LNCaP clone FGC (cell line): ENCODE measurements around the gene KCNQ2.

Experiments used
- DNase-seq: peaks from one replicate; pipeline ENCODE4 v3.0.0-alpha.2; 2011; ENCODE audit warnings: low read depth
- H3K4me3 ChIP-seq: 2 replicates; pipeline ENCODE4 v1.5.1; 2011; ENCODE audit warnings: mild to moderate bottlenecking, low read depth, low read length, control low read depth
- CTCF ChIP-seq: IDR thresholded peaks from 2 replicates; pipeline ENCODE4 v1.5.1; 2012; ENCODE audit warnings: mild to moderate bottlenecking; ENCODE audit not compliant: control insufficient read depth, insufficient read depth; ENCODE audit errors: extremely low read depth

The KCNQ2 gene

DNA sequence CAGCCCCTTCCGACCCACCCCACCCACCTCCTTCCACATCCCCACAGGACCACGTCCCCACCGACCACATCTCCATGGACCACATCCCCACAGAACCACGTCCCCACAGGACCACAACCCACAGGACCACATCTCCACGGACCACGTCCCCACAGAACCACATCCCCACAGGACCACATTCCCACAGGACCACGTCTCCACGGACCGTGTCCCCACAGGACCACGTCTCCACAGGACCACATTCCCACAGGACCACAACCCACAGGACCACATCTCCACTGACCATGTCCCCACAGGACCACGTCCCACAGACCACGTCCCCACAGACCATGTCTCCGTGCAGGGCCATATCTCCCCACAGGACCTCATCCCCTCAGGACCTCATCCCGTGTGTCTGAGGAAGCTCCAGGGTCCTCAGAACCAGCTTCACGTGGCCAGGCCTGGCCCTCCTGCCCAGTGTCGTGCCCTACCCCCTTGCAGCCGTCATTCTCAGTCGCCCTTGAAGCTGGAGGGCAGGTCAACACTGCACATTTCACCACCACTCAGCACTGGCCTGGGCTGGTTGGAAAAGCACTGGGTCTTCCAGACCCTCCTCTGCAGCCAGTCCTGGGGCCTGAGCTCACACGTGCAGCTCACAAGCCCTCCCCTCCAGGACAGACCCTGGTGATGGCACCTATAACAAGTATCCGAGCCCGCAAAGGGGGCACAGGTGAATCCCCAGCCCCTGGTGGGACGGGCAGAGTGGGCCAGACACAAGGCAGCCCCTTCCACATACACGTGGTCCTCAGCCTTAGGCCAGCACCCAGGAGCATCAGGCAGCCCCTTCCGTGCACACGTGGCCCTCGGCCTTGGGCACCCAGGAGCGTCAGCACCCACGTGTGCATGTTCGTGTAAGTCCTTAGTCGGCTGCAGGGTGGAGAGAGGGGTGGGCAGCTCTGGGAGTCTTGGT, 115.2 kb downstream of the KCNQ2 start:
- H3K4me3 ChIP-seq: no peak overlapping the region
- no peak for DNase-seq
- TF ChIP-seq CTCF: no peak

GRCh38 chr20:63356511-63356910, 115.9 kb downstream of the KCNQ2 start:
- no peak overlapping the region for H3K4me3 ChIP-seq
- no peak for TF ChIP-seq CTCF
- DNase-seq: no peak

DNA sequence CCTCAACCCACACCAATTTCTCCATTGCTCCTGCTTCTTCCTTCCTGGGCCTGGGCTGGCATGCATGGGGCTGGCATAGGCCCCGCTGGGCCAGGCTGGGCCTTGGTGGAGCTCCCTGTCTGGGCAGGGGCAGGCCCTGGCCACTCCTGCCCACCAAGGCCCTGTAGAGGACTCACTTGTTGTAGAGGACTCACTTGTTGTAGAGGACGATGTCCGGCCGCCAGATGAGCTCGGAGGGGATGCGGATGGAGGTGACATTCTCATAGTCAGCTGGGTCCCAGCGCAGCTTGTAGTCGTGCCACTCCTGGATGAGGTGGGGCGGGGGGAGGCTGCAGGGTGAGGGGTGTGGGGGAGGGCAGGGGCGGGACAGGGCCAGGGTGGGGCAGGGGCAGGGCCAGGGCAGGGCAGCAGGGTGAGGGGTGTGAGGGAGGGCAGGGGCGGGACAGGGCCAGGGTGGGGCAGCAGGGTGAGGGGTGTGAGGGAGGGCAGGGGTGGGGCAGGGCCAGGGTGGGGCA, 116.6 kb downstream of the KCNQ2 start:
- H3K4me3 ChIP-seq: no peak overlapping the region
- TF ChIP-seq CTCF: no peak
- DNase-seq: no peak

- TF ChIP-seq CTCF: no peak
- DNase-seq: no peak
- no peak overlapping the region for H3K4me3 ChIP-seq
These were observed 117.7 kb downstream of the KCNQ2 start for GRCh38 chr20:63354636-63355350.

DNA sequence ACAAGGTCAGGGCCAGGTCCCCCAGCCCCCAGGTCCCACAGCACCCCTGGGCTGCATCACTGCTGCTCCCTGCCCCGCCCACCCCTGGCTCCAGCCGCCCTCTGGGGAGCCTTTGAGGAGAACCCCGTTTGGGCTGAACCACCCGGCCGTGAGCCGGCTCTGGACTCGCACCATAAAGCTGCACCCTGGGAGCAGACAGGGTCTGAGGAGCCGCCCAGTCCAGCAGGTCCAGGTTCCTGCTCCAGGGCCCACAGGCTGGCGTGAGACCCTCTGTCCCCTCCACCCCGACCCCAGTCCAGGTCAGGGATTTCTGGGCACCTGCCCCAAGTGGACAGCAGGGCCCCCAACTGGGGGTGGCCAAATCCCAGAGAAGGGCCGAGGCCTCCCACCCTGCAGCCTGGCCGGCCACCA, 119.6 kb downstream of the KCNQ2 start:
- DNase-seq: no peak
- H3K4me3 ChIP-seq: no peak overlapping the region
- no peak for TF ChIP-seq CTCF

DNA sequence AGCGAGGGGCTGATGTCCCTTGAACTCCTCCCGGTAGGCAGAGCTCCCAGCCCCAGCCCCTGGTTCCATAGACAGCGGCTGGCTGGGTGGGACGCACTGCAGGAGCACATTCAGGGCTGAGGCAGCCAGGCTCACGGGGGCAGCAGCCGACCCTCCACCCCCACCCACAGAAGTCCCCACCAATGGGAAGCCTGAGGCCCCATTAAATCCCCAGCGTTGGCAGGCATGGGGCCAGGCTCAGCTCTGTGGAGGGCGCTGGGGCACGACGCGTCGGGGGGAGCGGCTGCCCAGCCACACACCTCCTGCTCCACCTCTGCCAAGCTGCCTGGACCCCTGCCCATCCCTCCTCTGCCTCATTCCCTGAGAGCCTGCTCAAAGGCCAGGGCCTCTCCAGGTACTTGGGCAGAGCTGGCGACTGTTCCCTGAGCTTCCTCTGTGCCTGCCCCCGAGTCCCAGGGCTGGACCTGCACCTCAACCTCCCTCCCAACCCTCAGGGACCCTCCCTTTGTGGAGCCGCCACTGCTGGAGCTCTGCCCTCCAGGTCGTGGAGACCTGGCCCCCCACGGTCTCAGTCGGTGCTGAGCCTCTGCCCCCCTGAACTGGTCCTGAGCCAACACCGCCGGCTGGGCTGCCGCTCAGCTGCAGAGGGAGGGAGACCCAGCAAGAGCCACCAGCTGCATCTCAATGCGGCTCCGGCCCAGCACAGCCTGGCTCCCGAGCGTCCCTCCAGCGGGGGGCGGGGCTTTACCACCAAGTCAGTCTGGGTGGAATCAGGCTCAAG, 120.5 kb downstream of the KCNQ2 start:
- TF ChIP-seq CTCF: no peak

More for the DNA sequence above, 120.5 kb downstream of the KCNQ2 start:
- DNase-seq: no peak
- no peak overlapping the region for H3K4me3 ChIP-seq
